ENCODE data around the gene SRC.

- TF ChIP-seq SMC3 (IDR thresholded peaks at IDR 0.05; ENCODE audit: low read depth, low read length) (no peak), CTCF (IDR thresholded peaks at IDR 0.05) (no peak), RFX5 (IDR thresholded peaks at IDR 0.05; ENCODE audit: low read length) (no peak), CHD2 (IDR thresholded peaks at IDR 0.05; ENCODE audit: low read length, partially characterized antibody) (no peak), ZBTB33 (IDR thresholded peaks at IDR 0.05; ENCODE audit: borderline replicate concordance, low read depth) (no peak), MEF2A (IDR thresholded peaks at IDR 0.05; ENCODE audit: borderline replicate concordance, low read depth) (no peak), REST (IDR thresholded peaks at IDR 0.05; ENCODE audit: low read depth, low read length) (no peak), TAF1 (IDR thresholded peaks at IDR 0.05; ENCODE audit: borderline replicate concordance, low read depth, low read length) (no peak), JUND (IDR thresholded peaks at IDR 0.05) (no peak), RAD21 (IDR thresholded peaks at IDR 0.05; ENCODE audit: low read length) (no peak)
Observed at GRCh38 chr20:37425103-37425625, 79.2 kb downstream of the SRC start.

All from SK-N-SH (cell line).